Body of pancreas (tissue), 4 donors: Measurements from ENCODE around the gene ADGRB2. TPM values are rescaled to one million over a fixed set of nuclear protein-coding genes. Genes with fewer than 3 reads are reported as not detected.

Source experiments
- ATAC-seq: fragments of 150-250 bp; one replicate; pipeline ENCODE4 v1.9.1; 2016
- DNase-seq, 4 donors: peaks; one replicate each; pipeline ENCODE4 v3.0.0-alpha.2; 2019
- H3K27ac ChIP-seq, 4 donors: fragments of 200-600 bp; sonication (generic); 1 replicate in 3 of 4; 2 replicates in 1 of 4; pipeline versions ENCODE4 v1.5.1 to v1.6.1; 2016 to 2019; ENCODE audit warnings: mild to moderate bottlenecking in 1 of 4, mixed read lengths in 1 of 4, moderate library complexity in 1 of 4
- H3K27me3 ChIP-seq, 2 donors: fragments of 200-600 bp; sonication (generic); one replicate each; pipeline ENCODE4 v1.6.0; 2016; ENCODE audit warnings: mild to moderate bottlenecking in 1 of 2
- H3K36me3 ChIP-seq, 2 donors: fragments of 200-600 bp; sonication (generic); replicated peaks in 1 of 2; 2 replicates each; pipeline ENCODE4 v1.5.1; 2016; ENCODE audit warnings: low read depth in 2 of 2; ENCODE audit not compliant: insufficient read depth in 1 of 2
- H3K4me1 ChIP-seq: fragments of 200-600 bp; sonication (generic); one replicate; pipeline ENCODE4 v1.6.0; 2016
- H3K4me3 ChIP-seq, 2 donors: fragments of 200-600 bp; sonication (generic); 1 replicate in 1 of 2; 2 replicates in 1 of 2; pipeline ENCODE4 v1.5.1; 2016 to 2019
- H3K9me3 ChIP-seq, 3 donors: fragments of 200-600 bp; sonication (generic); 1 replicate in 2 of 3; 2 replicates in 1 of 3; pipeline ENCODE4 v1.5.1; 2016
- POLR2A ChIP-seq, 3 donors: fragments of 450-650 bp; IDR thresholded peaks; one replicate each; pipeline ENCODE4 v1.6.1; 2016; ENCODE audit warnings: antibody characterized with exemption in 3 of 3, mild to moderate bottlenecking in 2 of 3
- WGBS, 2 donors: methylation state at CpG; one replicate each; pipeline ENCODE4 v1.1.5; 2017; 5-methylcytosine and 5-hydroxymethylcytosine counted together
- intact Hi-C: fragments of 100-400 bp; cut with DNase I; formaldehyde crosslinking; loops from one replicate; pipeline ENCODE4 v1.15.1; 2023
- total RNA-seq, 2 donors: library from RNA; depleted of rRNA; stranded (reverse); fragments of >200 nt; gene quantifications; one replicate each; pipeline ENCODE4 v1.1.0, GENCODE V29; 2016
- TF ChIP-seq, protein P1 (sequence below), 7 experiments: fragments of 450-650 bp in 4 of 7; fragments of 200-600 bp in 3 of 7; sonication (generic) in 3 of 7; IDR thresholded peaks; one replicate each; pipeline ENCODE4 v1.5.1; 2016 to 2019; ENCODE audit warnings: antibody characterized with exemption in 7 of 7

ADGRB2 gene
- total RNA-seq, 2 donors from 2014 or later, result 0.26 to 3.0 TPM

DNA sequence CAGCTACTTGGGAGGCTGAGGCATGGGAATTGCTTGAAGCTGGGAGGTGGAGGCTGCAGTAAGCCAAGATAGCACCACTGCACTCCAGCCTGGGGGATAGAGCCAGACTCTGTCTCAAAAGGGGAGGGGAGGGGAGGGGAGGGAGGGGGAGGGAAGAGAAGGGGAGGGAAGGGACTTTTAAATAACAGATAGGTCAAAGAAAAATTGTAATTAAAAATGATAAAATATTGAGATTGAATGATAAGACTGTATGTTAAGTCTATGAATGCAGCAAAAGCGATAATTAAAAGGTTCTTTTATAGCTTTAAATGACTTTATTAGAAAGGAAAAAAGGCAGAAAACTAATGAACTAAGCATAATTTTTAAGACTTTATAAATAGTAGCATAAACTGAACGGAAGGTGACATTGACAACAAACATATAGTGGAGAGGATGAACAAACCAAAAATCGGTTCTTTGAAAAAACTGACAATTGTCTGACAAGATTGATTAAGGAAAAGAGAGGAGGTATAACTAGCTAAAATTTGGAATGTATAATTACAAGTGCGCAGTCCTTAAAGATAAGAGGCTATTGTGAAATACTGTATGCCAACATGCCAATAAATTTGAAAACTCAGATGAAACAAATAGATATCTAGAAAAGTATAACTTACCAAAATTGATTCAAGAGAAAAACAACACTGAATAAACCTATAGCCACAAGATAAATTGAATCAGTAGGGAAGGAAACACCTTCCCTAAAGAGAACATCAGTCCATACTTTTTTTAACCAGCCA is 43.3 kb upstream of the ADGRB2 start:
- WGBS, 2 donors, result 55 to 62% methylated on average over 4 of the region's 4 CpGs
- TF ChIP-seq, protein P1, sequence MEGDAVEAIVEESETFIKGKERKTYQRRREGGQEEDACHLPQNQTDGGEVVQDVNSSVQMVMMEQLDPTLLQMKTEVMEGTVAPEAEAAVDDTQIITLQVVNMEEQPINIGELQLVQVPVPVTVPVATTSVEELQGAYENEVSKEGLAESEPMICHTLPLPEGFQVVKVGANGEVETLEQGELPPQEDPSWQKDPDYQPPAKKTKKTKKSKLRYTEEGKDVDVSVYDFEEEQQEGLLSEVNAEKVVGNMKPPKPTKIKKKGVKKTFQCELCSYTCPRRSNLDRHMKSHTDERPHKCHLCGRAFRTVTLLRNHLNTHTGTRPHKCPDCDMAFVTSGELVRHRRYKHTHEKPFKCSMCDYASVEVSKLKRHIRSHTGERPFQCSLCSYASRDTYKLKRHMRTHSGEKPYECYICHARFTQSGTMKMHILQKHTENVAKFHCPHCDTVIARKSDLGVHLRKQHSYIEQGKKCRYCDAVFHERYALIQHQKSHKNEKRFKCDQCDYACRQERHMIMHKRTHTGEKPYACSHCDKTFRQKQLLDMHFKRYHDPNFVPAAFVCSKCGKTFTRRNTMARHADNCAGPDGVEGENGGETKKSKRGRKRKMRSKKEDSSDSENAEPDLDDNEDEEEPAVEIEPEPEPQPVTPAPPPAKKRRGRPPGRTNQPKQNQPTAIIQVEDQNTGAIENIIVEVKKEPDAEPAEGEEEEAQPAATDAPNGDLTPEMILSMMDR (IDR thresholded peaks at IDR 0.05), result no peak
- no peak for TF ChIP-seq POLR2A (IDR thresholded peaks at IDR 0.05)
- Histone ChIP-seq H3K4me3 (no peak overlapping the region), H3K27me3 (no peaks in the 10 kb centered on the region), H3K27ac (no peak overlapping the region), H3K36me3 (no peaks in the 10 kb centered on the region), H3K4me1 (no peaks in the 10 kb centered on the region), H3K9me3 (no peaks in the 10 kb centered on the region)
- intact Hi-C loops, result no loop called here
- no peak for ATAC-seq
- no peak for DNase-seq

DNA sequence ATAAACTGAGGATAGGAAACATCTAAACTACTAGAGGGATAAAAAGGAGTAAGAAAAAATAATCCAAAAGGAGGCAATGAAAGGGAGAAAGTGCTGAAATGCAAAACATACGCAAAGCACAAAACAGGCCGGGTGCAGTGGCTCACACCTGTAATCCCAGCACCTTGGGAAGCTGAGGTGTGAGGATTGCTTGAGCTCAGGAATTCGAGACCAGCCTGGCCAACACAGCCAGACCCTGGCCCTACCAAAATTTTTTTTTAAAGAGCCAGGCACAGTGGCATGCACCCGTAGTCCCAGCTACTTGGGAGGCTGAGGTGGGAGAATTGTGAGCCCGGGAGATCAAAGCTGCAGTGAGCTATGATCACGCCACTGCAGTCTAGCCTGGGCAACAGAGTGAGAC is 41.2 kb upstream of the ADGRB2 start:
- intact Hi-C loops, result no loop called here
- 88 to 89% methylated on average over 6 of the region's 6 CpGs for WGBS, 2 donors
- Histone ChIP-seq H3K27me3 (no peaks in the 10 kb centered on the region), H3K27ac (no peak overlapping the region), H3K9me3 (no peaks in the 10 kb centered on the region), H3K36me3 (no peaks in the 10 kb centered on the region), H3K4me3 (no peak overlapping the region), H3K4me1 (no peaks in the 10 kb centered on the region)
- no peak for TF ChIP-seq POLR2A (IDR thresholded peaks at IDR 0.05)
- ATAC-seq (no peak), DNase-seq (no peak)

DNA sequence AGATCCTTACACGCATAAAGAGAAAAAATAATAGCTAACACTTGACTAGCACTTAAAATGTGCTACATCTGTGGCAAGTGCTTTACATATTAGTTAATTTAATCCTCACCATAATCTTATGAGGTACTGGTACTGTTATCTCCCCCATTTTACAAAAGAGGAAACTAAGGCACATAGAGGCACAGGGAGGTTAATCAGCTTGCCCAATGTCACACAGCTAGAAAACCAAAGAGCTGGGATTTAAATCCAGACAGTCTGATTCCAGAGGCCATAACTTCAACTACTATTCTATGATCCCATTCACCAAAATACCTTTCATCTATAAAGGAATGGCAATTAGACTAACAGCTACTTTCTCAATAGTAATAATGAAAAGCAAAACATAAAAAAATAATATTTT is 40.0 kb upstream of the ADGRB2 start:
- no peak for DNase-seq
- Histone ChIP-seq H3K27ac (no peak overlapping the region), H3K27me3 (no peaks in the 10 kb centered on the region), H3K36me3 (no peaks in the 10 kb centered on the region), H3K4me3 (no peak overlapping the region), H3K9me3 (no peaks in the 10 kb centered on the region), H3K4me1 (no peaks in the 10 kb centered on the region)
- intact Hi-C loops, result no loop called here
- TF ChIP-seq, protein P1 (IDR thresholded peaks at IDR 0.05), result no peak
- 85 to 93% methylated on average over 1 of the region's 1 CpG for WGBS, 2 donors
- ATAC-seq, result no peak

DNA sequence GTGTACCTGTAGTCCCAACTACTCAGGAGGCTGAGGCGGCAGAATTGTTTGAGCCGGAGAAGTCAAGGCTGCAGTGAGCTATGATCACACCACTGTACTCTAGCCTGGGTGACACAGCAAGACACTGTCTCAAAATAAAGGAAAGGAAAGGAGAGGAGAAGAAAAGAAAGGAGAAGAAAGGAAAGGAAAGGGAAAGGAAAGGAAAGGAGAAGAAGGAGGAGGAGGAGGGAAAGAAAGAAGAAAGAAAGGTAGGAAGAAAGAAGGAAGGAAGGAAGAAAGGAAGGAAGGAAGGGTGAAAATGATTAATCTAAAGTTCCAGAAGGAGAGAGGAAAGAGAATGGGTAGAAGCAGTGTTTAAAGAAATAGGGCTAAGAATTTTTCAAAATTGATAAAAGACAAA is 39.5 kb upstream of the ADGRB2 start:
- intact Hi-C loops, result no loop called here
- no peak for TF ChIP-seq POLR2A (IDR thresholded peaks at IDR 0.05)
- TF ChIP-seq, protein P1 (IDR thresholded peaks at IDR 0.05), result no peak
- Histone ChIP-seq H3K9me3 (no peaks in the 10 kb centered on the region), H3K4me3 (no peak overlapping the region), H3K27ac (no peak overlapping the region), H3K4me1 (no peaks in the 10 kb centered on the region), H3K36me3 (no peaks in the 10 kb centered on the region), H3K27me3 (no peaks in the 10 kb centered on the region)
- no peak for ATAC-seq
- DNase-seq, result no peak
- WGBS, 2 donors, result 91 to 93% methylated on average over 2 of the region's 2 CpGs

DNA sequence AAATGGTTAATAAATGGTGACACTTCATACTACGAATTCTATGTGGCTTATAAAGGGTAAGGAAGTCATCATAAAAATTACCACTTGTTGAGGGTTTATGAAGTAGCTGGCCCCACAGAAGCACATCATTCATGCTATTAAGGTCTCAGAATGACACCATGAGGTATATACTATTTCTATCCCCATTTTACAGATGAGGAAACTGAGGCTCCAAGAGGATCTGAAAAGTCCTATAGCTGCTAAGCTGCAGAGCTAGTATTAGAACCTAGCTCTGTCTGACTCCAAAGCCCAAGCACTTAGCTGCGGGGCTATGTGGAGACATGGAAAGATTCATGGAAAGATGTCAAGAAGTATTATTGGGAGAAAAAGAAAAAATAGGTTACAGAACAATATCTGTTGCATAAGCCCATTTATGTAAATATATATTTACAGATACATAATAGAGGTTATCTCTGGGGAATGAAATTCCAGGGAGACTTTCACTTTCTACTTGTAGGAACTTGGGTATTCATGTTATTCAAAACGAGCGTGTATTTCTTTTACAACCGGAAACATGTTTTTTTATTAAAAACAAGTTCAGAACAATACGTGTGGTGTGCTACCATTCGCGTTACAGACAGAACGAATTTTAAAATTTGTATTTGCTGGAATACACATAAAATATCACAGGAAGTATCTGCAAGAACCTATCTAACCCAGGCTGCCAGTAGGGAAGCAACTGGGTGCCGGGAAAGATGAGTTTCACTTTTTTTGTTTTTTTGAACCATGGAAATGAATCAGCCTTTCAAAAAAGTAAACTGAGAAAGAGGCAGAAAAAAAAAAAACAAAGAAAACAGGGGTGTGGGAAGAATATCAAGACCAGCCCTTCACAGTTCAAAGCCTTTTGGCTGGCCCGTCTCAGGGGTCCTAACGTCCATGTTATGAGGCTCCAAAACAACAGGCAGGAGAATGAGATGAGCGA is 38.3 kb upstream of the ADGRB2 start:
- ATAC-seq (no peak), DNase-seq (no peak)
- Histone ChIP-seq H3K4me1 (no peaks in the 10 kb centered on the region), H3K27ac (no peak overlapping the region), H3K27me3 (no peaks in the 10 kb centered on the region), H3K36me3 (no peaks in the 10 kb centered on the region), H3K9me3 (no peaks in the 10 kb centered on the region), H3K4me3 (no peak overlapping the region)
- TF ChIP-seq POLR2A (IDR thresholded peaks at IDR 0.05), result no peak
- TF ChIP-seq, protein P1 (IDR thresholded peaks at IDR 0.05), result no peak
- 64 to 71% methylated on average over 13 of the region's 13 CpGs for WGBS, 2 donors
- intact Hi-C loops, result no loop called here
